Activated CD4-positive, alpha-beta memory T cell treated with anti-CD3 and anti-CD28 coated beads for 36 hours (primary cell): ENCODE results near the gene LYZL2. TPM values are rescaled to one million over a fixed set of nuclear protein-coding genes. Genes with fewer than 3 reads are reported as not detected.

Source experiments
- total RNA-seq, 2 experiments: library from RNA; stranded (reverse); gene quantifications; one replicate each; pipeline ENCODE4 v1.2.3, GENCODE V29; 2021

The LYZL2 gene
- total RNA-seq, 2 experiments from 2014 or later = not detected

Other genes starting within 250 kb of the LYZL2 start
- gene MAP3K8, start 195.6 kb downstream of the LYZL2 start, total RNA-seq = 10 to 100 TPM; 36.5 to 40.6 TPM